UCSD-AML1 (cell line): ENCODE data around the gene SAA1.
"Not testable (repeated sequence)": the region's sequence is repeated elsewhere in the genome, so short reads cannot be mapped to it uniquely, and the experiment has no call there.

ENCODE experiments used
- DNase-seq: peaks from one replicate; lab custom pipeline; 2025; ENCODE audit not compliant: unreplicated experiment; lab: John Stamatoyannopoulos, UW

The SAA1 gene

GRCh38 chr11:18265949-18266348 lies at the start of gene SAA1:
SAA1 (plus strand) TSS chr11:18266264; CDS start chr11:18266888, 624 bp downstream.
- DNase-seq = no peak

- no peak for DNase-seq
These were observed 44.7 kb upstream of the SAA1 start for GRCh38 chr11:18221274-18221876.

- DNase-seq = no peak
These were observed 43.1 kb upstream of the SAA1 start for GRCh38 chr11:18222814-18223421.

- no peak for DNase-seq
These were observed 42.3 kb upstream of the SAA1 start for GRCh38 chr11:18223591-18224387.

GRCh38 chr11:18225913-18226312 lies 40.2 kb upstream of the SAA1 start:
- no peak for DNase-seq

GRCh38 chr11:18229501-18229900 lies 36.6 kb upstream of the SAA1 start:
- DNase-seq = no peak

- no peak for DNase-seq
These were observed 35.2 kb upstream of the SAA1 start for GRCh38 chr11:18230859-18231258.

- DNase-seq = no peak
These were observed 32.2 kb upstream of the SAA1 start for GRCh38 chr11:18233912-18234311.

- no peak for DNase-seq
These were observed 30.4 kb upstream of the SAA1 start for GRCh38 chr11:18235394-18236334.

- no peak for DNase-seq
These were observed 29.3 kb upstream of the SAA1 start, which contains the start of gene SAA4 for GRCh38 chr11:18236664-18237356. SAA4 (minus strand) TSS chr11:18236802; CDS start chr11:18235926, 876 bp downstream.

- DNase-seq = no peak
These were observed 26.4 kb upstream of the SAA1 start for GRCh38 chr11:18239655-18240054.

- peak; percentile 36 for DNase-seq
These were observed 22.2 kb upstream of the SAA1 start for GRCh38 chr11:18243783-18244362.

GRCh38 chr11:18245396-18245795 lies 20.7 kb upstream of the SAA1 start:
- DNase-seq = no peak

- not testable (repeated sequence) for DNase-seq
These were observed 19.5 kb upstream of the SAA1 start for GRCh38 chr11:18246379-18247190.

GRCh38 chr11:18247191-18247581 lies 18.9 kb upstream of the SAA1 start:
- not testable (repeated sequence) for DNase-seq

GRCh38 chr11:18248561-18248960 lies 17.5 kb upstream of the SAA1 start, which contains the start of gene SAA2:
SAA2 (minus strand) TSS chr11:18248668; CDS start chr11:18248011, 657 bp downstream.
- DNase-seq = no peak

GRCh38 chr11:18253233-18253632 lies 12.8 kb upstream of the SAA1 start:
- no peak for DNase-seq

- DNase-seq = no peak
These were observed 12.2 kb upstream of the SAA1 start for GRCh38 chr11:18253778-18254338.
